Naive thymus-derived CD4-positive, alpha-beta T cell (primary cell): ENCODE measurements around the gene TSKU. TPM values are rescaled to one million over a fixed set of nuclear protein-coding genes. Genes with fewer than 3 reads are reported as not detected.

Source experiments
- ATAC-seq: fragments of 150-1000 bp; cut with Tn5 transposase; 2 replicates; pipeline ENCODE4 v1.10.0; 2021; ENCODE audit warnings: mild to moderate bottlenecking, moderate library complexity
- CTCF ChIA-PET: fragments of 350-600 bp; sonication (Branson Sonifier 250); formaldehyde crosslinking; loops from one replicate; lab custom pipeline; 2021; ENCODE audit warnings: antibody characterized with exemption; lab: Charles Lee
- POLR2A ChIA-PET: fragments of 350-600 bp; sonication (Branson Sonifier 250); formaldehyde crosslinking; loops from one replicate; lab custom pipeline; 2021; ENCODE audit warnings: antibody characterized with exemption, inconsistent platforms; lab: Charles Lee
- DNase-seq, 9 donors: peaks; one replicate each; pipeline versions ENCODE4 v3.0.0 to v3.0.0-alpha.2; 2020 to 2022; ENCODE audit warnings: mixed read lengths in 1 of 9
- H3K27ac ChIP-seq: one replicate; pipeline ENCODE4 v1.7.0; 2013; ENCODE audit warnings: mild to moderate bottlenecking, low read depth, low read length, moderate library complexity
- H3K27me3 ChIP-seq, 2 donors: one replicate each; pipeline ENCODE4 v1.7.0; 2013; ENCODE audit warnings: low read length in 2 of 2, mild to moderate bottlenecking in 2 of 2, moderate library complexity in 2 of 2; ENCODE audit not compliant: control insufficient read depth in 2 of 2, insufficient read depth in 2 of 2
- H3K36me3 ChIP-seq, 3 experiments: 1 replicate in 2 of 3; 2 replicates in 1 of 3; pipeline ENCODE4 v1.7.0; 2013; ENCODE audit warnings: low read length in 3 of 3, mild to moderate bottlenecking in 3 of 3, moderate library complexity in 1 of 3; ENCODE audit not compliant: insufficient read depth in 3 of 3, control insufficient read depth in 2 of 3
- H3K4me1 ChIP-seq, 2 donors: one replicate each; pipeline ENCODE4 v1.7.0; 2013; ENCODE audit warnings: low read length in 2 of 2, mild to moderate bottlenecking in 2 of 2, moderate library complexity in 1 of 2; ENCODE audit not compliant: control insufficient read depth in 2 of 2, insufficient read depth in 2 of 2
- H3K4me3 ChIP-seq: 2 replicates; pipeline ENCODE4 v1.7.0; 2013; ENCODE audit warnings: mild to moderate bottlenecking, low read length
- H3K9me3 ChIP-seq, 3 experiments: 1 replicate in 2 of 3; 2 replicates in 1 of 3; pipeline ENCODE4 v1.7.0; 2013; ENCODE audit warnings: low read length in 3 of 3; ENCODE audit not compliant: control insufficient read depth in 2 of 3
- H3K27ac Mint-ChIP-seq, 9 donors: one replicate each; pipeline ENCODE4 v1.8.0; 2020 to 2022; ENCODE audit warnings: mixed read lengths in 9 of 9, mild to moderate bottlenecking in 8 of 9, moderate library complexity in 5 of 9, inconsistent platforms in 2 of 9
- H3K27me3 Mint-ChIP-seq, 5 donors: one replicate each; pipeline ENCODE4 v1.8.0; 2021 to 2022; ENCODE audit warnings: mixed read lengths in 5 of 5, mild to moderate bottlenecking in 1 of 5
- H3K36me3 Mint-ChIP-seq, 5 donors: one replicate each; pipeline ENCODE4 v1.8.0; 2020 to 2022; ENCODE audit warnings: mixed read lengths in 5 of 5, mild to moderate bottlenecking in 3 of 5, inconsistent platforms in 1 of 5
- H3K4me1 Mint-ChIP-seq, 7 donors: one replicate each; pipeline ENCODE4 v1.8.0; 2020 to 2022; ENCODE audit warnings: mixed read lengths in 7 of 7, mild to moderate bottlenecking in 3 of 7, inconsistent platforms in 1 of 7
- H3K4me3 Mint-ChIP-seq, 10 donors: one replicate each; pipeline ENCODE4 v1.8.0; 2020 to 2022; ENCODE audit warnings: mild to moderate bottlenecking in 10 of 10, mixed read lengths in 10 of 10, moderate library complexity in 6 of 10, inconsistent platforms in 2 of 10
- H3K9me3 Mint-ChIP-seq, 11 donors: one replicate each; pipeline ENCODE4 v1.8.0; 2020 to 2022; ENCODE audit warnings: mixed read lengths in 11 of 11, mild to moderate bottlenecking in 4 of 11, inconsistent platforms in 1 of 11, moderate library complexity in 1 of 11
- intact Hi-C, 2 donors: fragments of 100-400 bp; cut with micrococcal nuclease; formaldehyde crosslinking; loops; one replicate each; pipeline ENCODE4 v1.15.1; 2023
- polyA plus RNA-seq, 2 donors: library from polyadenylated mRNA; unstranded; fragments of 300-500 nt; fragmentation: Illumina TruSeq; gene quantifications; one replicate each; pipeline ENCODE4 v1.2.3, GENCODE V29; 2021
- total RNA-seq, 6 experiments: library from RNA in 5 of 6; stranded (reverse) in 5 of 6; gene quantifications; 1 replicate in 5 of 6; 2 replicates in 1 of 6; pipeline ENCODE4 v1.2.3 and lab custom pipeline; 2021 to 2026

The TSKU gene
- total and polyA plus RNA-seq, 7 experiments from 2014 or later, result 0.13 to 1.5 TPM; not detected in 5

- CTCF ChIA-PET, result no interaction called here
- H3K4me1 Mint-ChIP-seq, result no peaks in the 10 kb centered on the region
- ATAC-seq, result no peak
Observed at GRCh38 chr11:76832361-76832760, 49.2 kb downstream of the TSKU start.

GRCh38 chr11:76834151-76834550, 51.0 kb downstream of the TSKU start:
- Histone ChIP-seq H3K4me1 (no peaks in the 10 kb centered on the region), H3K27ac (no peak overlapping the region), H3K4me3 (no peak overlapping the region), H3K27me3 (no peaks in the 10 kb centered on the region), H3K9me3 (no peaks in the 10 kb centered on the region), H3K36me3 (no peaks in the 10 kb centered on the region)
- Mint-ChIP-seq H3K27ac (no peak overlapping the region), H3K27me3 (peaks cover 0 to 18% (median 8%) of the 10 kb centered on the region in 5 donors), H3K36me3 (no peaks in the 10 kb centered on the region), H3K4me3 (no peak overlapping the region), H3K4me1 (no peaks in the 10 kb centered on the region), H3K9me3 (peaks cover 0 to 2% (median 0%) of the 10 kb centered on the region in 11 donors)
- no peak for DNase-seq
- CTCF ChIA-PET, result no interaction called here
- POLR2A ChIA-PET, result no interaction called here
- intact Hi-C loops, result no loop called here
- no peak for ATAC-seq

More at GRCh38 chr11:76832361-76832760, 49.2 kb downstream of the TSKU start:
- Histone ChIP-seq H3K4me1 (no peaks in the 10 kb centered on the region), H3K9me3 (no peaks in the 10 kb centered on the region), H3K4me3 (no peak overlapping the region), H3K27me3 (no peaks in the 10 kb centered on the region), H3K36me3 (no peaks in the 10 kb centered on the region), H3K27ac (no peak overlapping the region)
- intact Hi-C loops, result no loop called here
- Mint-ChIP-seq H3K4me3 (no peak overlapping the region), H3K27ac (no peak overlapping the region), H3K27me3 (peaks cover 0 to 15% (median 3%) of the 10 kb centered on the region in 5 donors), H3K36me3 (no peaks in the 10 kb centered on the region), H3K9me3 (peaks cover 0 to 2% (median 0%) of the 10 kb centered on the region in 11 donors)
- POLR2A ChIA-PET, result no interaction called here
- no peak for DNase-seq

- Histone ChIP-seq H3K27ac (no peak overlapping the region), H3K4me1 (no peaks in the 10 kb centered on the region), H3K4me3 (no peak overlapping the region), H3K27me3 (no peaks in the 10 kb centered on the region), H3K9me3 (no peaks in the 10 kb centered on the region), H3K36me3 (no peaks in the 10 kb centered on the region)
- ATAC-seq (no peak), DNase-seq (no peak)
- Mint-ChIP-seq H3K4me1 (no peaks in the 10 kb centered on the region), H3K4me3 (no peak overlapping the region), H3K27me3 (peaks cover 0 to 22% (median 17%) of the 10 kb centered on the region in 5 donors), H3K9me3 (no peaks in the 10 kb centered on the region), H3K36me3 (no peaks in the 10 kb centered on the region), H3K27ac (no peak overlapping the region)
- POLR2A ChIA-PET, result no interaction called here
- intact Hi-C loops, result no loop called here
- CTCF ChIA-PET, result no interaction called here
Observed at GRCh38 chr11:76835036-76835435, 51.9 kb downstream of the TSKU start.

- ATAC-seq (no peak), DNase-seq (no peak)
- no peak overlapping the region for H3K27ac Mint-ChIP-seq
- intact Hi-C loops, result no loop called here
- H3K27me3 Mint-ChIP-seq, result peaks cover 0 to 25% (median 22%) of the 10 kb centered on the region in 5 donors
- Histone ChIP-seq H3K9me3 (no peaks in the 10 kb centered on the region), H3K4me3 (no peak overlapping the region), H3K4me1 (no peaks in the 10 kb centered on the region), H3K27me3 (no peaks in the 10 kb centered on the region), H3K36me3 (no peaks in the 10 kb centered on the region), H3K27ac (no peak overlapping the region)
- POLR2A ChIA-PET, result no interaction called here
- H3K36me3 Mint-ChIP-seq, result no peaks in the 10 kb centered on the region
- CTCF ChIA-PET, result interaction anchor here (0.7 kb wide), 1 partner anchor 603 kb away, joined by 3 read pairs; no protein-coding TSS in a partner anchor
- no peaks in the 10 kb centered on the region for H3K9me3 Mint-ChIP-seq
- H3K4me3 Mint-ChIP-seq, result no peak overlapping the region
- H3K4me1 Mint-ChIP-seq, result no peaks in the 10 kb centered on the region
Observed at GRCh38 chr11:76835928-76836612, 52.9 kb downstream of the TSKU start.

- intact Hi-C loops, result no loop called here
- Histone ChIP-seq H3K9me3 (no peaks in the 10 kb centered on the region), H3K4me3 (no peak overlapping the region), H3K4me1 (no peaks in the 10 kb centered on the region), H3K27me3 (no peaks in the 10 kb centered on the region), H3K27ac (no peak overlapping the region), H3K36me3 (no peaks in the 10 kb centered on the region)
- Mint-ChIP-seq H3K27ac (no peak overlapping the region), H3K27me3 (peaks cover 4 to 29% (median 27%) of the 10 kb centered on the region in 5 donors), H3K9me3 (no peaks in the 10 kb centered on the region), H3K4me1 (no peaks in the 10 kb centered on the region), H3K36me3 (no peaks in the 10 kb centered on the region), H3K4me3 (no peak overlapping the region)
- POLR2A ChIA-PET, result no interaction called here
- DNase-seq, result no peak
- ATAC-seq, result no peak
- CTCF ChIA-PET, result no interaction called here
Observed at GRCh38 chr11:76836613-76837291, 53.6 kb downstream of the TSKU start.

GRCh38 chr11:76837696-76838677, 54.8 kb downstream of the TSKU start:
- no peak overlapping the region for H3K4me3 Mint-ChIP-seq

More at GRCh38 chr11:76837696-76838677, 54.8 kb downstream of the TSKU start:
- DNase-seq (no peak), ATAC-seq (no peak)
- Mint-ChIP-seq H3K27ac (no peak overlapping the region), H3K9me3 (no peaks in the 10 kb centered on the region), H3K36me3 (no peaks in the 10 kb centered on the region), H3K27me3 (peaks cover 14 to 34% (median 29%) of the 10 kb centered on the region in 5 donors), H3K4me1 (no peaks in the 10 kb centered on the region)
- intact Hi-C loops, result no loop called here
- Histone ChIP-seq H3K4me1 (no peaks in the 10 kb centered on the region), H3K36me3 (no peaks in the 10 kb centered on the region), H3K9me3 (no peaks in the 10 kb centered on the region), H3K27me3 (no peaks in the 10 kb centered on the region), H3K4me3 (no peak overlapping the region), H3K27ac (no peak overlapping the region)
- POLR2A ChIA-PET, result no interaction called here
- CTCF ChIA-PET, result interaction anchor here (0.6 kb wide), 1 partner anchor 63 kb away, joined by 3 read pairs; no protein-coding TSS in a partner anchor
